Smooth muscle cell (in vitro differentiated cells): ENCODE results near the gene PILRB. TPM values are rescaled to one million over a fixed set of nuclear protein-coding genes. Genes with fewer than 3 reads are reported as not detected.

Experiments used
- DNase-seq: peaks from one replicate; lab custom pipeline; 2025; ENCODE audit not compliant: unreplicated experiment; lab: John Stamatoyannopoulos, UW
- H2AFZ ChIP-seq: fragments of 200-600 bp; sonication (generic); 2 replicates; pipeline ENCODE4 v1.6.0; 2016; ENCODE audit warnings: antibody characterized with exemption, low read depth, mild to moderate bottlenecking
- H3F3A ChIP-seq: fragments of 200-600 bp; sonication (generic); 2 replicates; pipeline ENCODE4 v1.6.0; 2017; ENCODE audit warnings: antibody characterized with exemption, low read depth
- H3K27ac ChIP-seq: fragments of 200-600 bp; sonication (generic); 2 replicates; pipeline ENCODE4 v1.5.1; 2016; ENCODE audit warnings: low read depth, mild to moderate bottlenecking
- H3K27me3 ChIP-seq: fragments of 200-600 bp; sonication (generic); 2 replicates; pipeline ENCODE4 v1.6.1; 2016; ENCODE audit warnings: low read depth, mild to moderate bottlenecking
- H3K36me3 ChIP-seq: fragments of 200-600 bp; sonication (generic); 2 replicates; pipeline ENCODE4 v1.5.1; 2016; ENCODE audit warnings: low read depth
- H3K4me1 ChIP-seq: fragments of 200-600 bp; sonication (generic); 2 replicates; pipeline ENCODE4 v1.5.1; 2016; ENCODE audit warnings: low read depth
- H3K4me2 ChIP-seq: fragments of 200-600 bp; sonication (generic); 2 replicates; pipeline ENCODE4 v1.6.0; 2016; ENCODE audit warnings: mild to moderate bottlenecking
- H3K4me3 ChIP-seq: fragments of 200-600 bp; sonication (generic); 2 replicates; pipeline ENCODE4 v1.5.1; 2016; ENCODE audit warnings: mild to moderate bottlenecking
- H3K79me2 ChIP-seq: fragments of 200-600 bp; sonication (generic); 2 replicates; pipeline ENCODE4 v1.6.0; 2016; ENCODE audit warnings: low read depth, mild to moderate bottlenecking
- H3K9ac ChIP-seq: fragments of 200-600 bp; sonication (generic); 2 replicates; pipeline ENCODE4 v1.6.0; 2016; ENCODE audit warnings: low read depth
- H3K9me3 ChIP-seq: fragments of 200-600 bp; sonication (generic); replicated peaks from 2 replicates; pipeline ENCODE4 v1.5.1; 2016; ENCODE audit warnings: low read depth
- H4K20me1 ChIP-seq: fragments of 200-600 bp; sonication (generic); 2 replicates; pipeline ENCODE4 v1.6.0; 2016; ENCODE audit warnings: low read depth
- WGBS: methylation state at CpG from one replicate; pipeline ENCODE4 v1.1.7; 2016; ENCODE audit warnings: low lambda C conversion rate; 5-methylcytosine and 5-hydroxymethylcytosine counted together
- polyA plus RNA-seq: library from polyadenylated mRNA; unstranded; fragments of >200 nt; fragmentation: Nextera tagmentation; extraction: Ambion mirVana; gene quantifications from 2 replicates; pipeline ENCODE4 v1.2.1, GENCODE V29; 2016
- total RNA-seq: library from RNA; depleted of rRNA; stranded (reverse); fragments of >200 nt; gene quantifications from 2 replicates; pipeline ENCODE4 v1.2.3, GENCODE V29; 2014
- TF ChIP-seq, protein P1 (sequence below): fragments of 200-600 bp; sonication (generic); IDR thresholded peaks from 2 replicates; pipeline ENCODE4 v1.5.1; 2017; ENCODE audit warnings: borderline replicate concordance, mild to moderate bottlenecking, antibody characterized with exemption; ENCODE audit not compliant: insufficient read depth, poor library complexity, severe bottlenecking

Gene PILRB
- total and polyA plus RNA-seq, 2 experiments from 2014 or later: 10.1 to 12.0 TPM

DNA sequence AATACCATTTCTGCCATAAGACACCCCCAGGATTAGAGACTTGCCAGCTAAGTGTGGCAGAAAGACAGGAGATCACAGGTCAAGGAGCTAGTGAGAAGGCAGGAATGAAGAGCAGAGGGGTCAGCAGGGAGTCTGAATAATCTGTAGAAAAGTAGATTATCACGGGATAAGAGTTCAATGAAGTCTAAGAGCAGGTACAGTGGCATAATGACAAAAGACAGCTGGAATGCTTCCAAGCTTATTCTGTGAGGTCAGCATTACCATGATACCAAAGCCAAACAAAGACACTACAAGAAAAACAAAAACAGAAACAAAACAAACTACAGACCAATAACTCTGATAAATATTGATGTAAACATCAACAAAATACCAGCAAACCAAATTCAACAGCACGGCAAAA lies 36.2 kb downstream of the PILRB start:
- no peak overlapping the region for H3K9ac ChIP-seq
- H3F3A ChIP-seq: no peaks in the 10 kb centered on the region
- H3K36me3 ChIP-seq: no peaks in the 10 kb centered on the region
- H4K20me1 ChIP-seq: no peaks in the 10 kb centered on the region
- H3K27me3 ChIP-seq: peaks cover 17% of the 10 kb centered on the region
- H3K27ac ChIP-seq: no peak overlapping the region
- H3K4me2 ChIP-seq: no peak overlapping the region
- 87% methylated on average over 2 of the region's 2 CpGs for WGBS
- H3K4me3 ChIP-seq: no peak overlapping the region
- H3K9me3 ChIP-seq: no peaks in the 10 kb centered on the region
- no peak for DNase-seq
- no peaks in the 10 kb centered on the region for H3K4me1 ChIP-seq
- no peaks in the 10 kb centered on the region for H3K79me2 ChIP-seq
- H2AFZ ChIP-seq: no peak overlapping the region
- TF ChIP-seq, protein P1, sequence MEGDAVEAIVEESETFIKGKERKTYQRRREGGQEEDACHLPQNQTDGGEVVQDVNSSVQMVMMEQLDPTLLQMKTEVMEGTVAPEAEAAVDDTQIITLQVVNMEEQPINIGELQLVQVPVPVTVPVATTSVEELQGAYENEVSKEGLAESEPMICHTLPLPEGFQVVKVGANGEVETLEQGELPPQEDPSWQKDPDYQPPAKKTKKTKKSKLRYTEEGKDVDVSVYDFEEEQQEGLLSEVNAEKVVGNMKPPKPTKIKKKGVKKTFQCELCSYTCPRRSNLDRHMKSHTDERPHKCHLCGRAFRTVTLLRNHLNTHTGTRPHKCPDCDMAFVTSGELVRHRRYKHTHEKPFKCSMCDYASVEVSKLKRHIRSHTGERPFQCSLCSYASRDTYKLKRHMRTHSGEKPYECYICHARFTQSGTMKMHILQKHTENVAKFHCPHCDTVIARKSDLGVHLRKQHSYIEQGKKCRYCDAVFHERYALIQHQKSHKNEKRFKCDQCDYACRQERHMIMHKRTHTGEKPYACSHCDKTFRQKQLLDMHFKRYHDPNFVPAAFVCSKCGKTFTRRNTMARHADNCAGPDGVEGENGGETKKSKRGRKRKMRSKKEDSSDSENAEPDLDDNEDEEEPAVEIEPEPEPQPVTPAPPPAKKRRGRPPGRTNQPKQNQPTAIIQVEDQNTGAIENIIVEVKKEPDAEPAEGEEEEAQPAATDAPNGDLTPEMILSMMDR: no peak

DNA sequence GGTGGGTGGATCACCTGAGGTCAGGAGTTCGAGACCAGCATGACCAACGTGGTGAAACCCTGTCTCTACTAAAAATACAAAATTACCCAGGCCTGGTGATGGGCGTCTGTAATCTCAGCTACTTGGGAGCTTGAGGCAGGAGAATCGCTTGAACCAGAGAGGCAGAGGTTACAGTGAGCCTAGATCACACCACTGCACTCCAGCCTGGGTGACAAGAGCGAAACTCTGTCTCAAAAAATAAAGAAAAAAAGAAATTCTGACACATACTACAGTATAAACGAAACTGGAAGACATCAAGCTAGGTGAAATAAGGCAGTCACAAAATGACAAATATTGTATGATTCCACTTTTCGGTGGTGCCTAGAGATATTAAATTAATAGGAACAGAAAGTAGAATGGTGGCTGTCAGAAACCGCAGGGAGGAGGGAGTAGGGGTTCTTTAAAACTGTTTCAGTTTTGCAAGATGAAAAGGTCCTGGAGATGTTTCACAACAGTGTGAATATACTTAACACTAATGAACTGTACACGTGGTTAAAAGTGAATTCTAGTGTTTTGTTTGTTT lies 38.6 kb downstream of the PILRB start:
- H3K27me3 ChIP-seq: peaks cover 14% of the 10 kb centered on the region
- TF ChIP-seq, protein P1: no peak
- H3K27ac ChIP-seq: no peak overlapping the region
- no peaks in the 10 kb centered on the region for H3K4me1 ChIP-seq
- 83% methylated on average over 9 of the region's 9 CpGs for WGBS
- H3F3A ChIP-seq: no peaks in the 10 kb centered on the region
- H3K9me3 ChIP-seq: no peaks in the 10 kb centered on the region
- no peaks in the 10 kb centered on the region for H3K79me2 ChIP-seq
- H3K9ac ChIP-seq: no peak overlapping the region
- no peaks in the 10 kb centered on the region for H3K36me3 ChIP-seq
- no peak overlapping the region for H3K4me3 ChIP-seq
- no peak for DNase-seq
- no peaks in the 10 kb centered on the region for H4K20me1 ChIP-seq
- H2AFZ ChIP-seq: no peak overlapping the region
- H3K4me2 ChIP-seq: no peak overlapping the region

DNA sequence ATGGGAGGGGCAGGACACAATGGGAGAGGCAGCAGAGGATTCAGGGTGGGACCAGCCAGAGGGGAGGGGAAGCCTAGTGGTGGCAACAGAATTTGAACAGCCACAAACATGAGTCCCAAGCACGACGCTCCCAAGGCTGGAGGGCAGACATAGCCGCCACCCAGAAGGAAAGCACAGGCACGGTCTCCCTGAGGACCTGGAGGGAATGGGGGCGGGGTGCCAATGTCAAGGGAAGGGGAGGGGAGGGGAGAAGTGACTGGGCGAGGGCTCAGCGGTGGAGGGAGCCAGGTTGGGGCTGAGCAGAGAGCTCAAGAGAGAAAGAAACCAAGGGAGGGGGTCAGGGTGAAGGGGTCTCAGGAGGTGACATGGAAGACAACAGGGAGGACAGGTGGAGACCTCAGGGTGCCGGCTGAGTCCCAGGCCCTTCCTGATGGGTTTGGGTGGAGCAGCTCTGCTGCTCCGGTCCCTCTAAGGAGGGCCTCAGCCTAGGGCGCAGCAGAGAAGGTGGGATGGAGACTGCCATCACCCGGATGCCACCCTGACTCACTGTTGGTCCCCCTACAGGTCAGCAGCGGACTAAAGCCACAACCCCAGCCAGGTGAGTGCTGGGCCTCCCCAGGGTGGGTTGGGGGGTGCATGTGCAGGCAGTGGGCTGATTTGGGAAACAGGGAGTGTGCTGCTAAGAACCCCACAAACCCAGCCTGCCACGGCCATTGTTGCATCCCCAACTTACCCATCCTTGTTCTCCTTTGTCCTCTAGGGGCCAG lies 39.6 kb downstream of the PILRB start:
- no peaks in the 10 kb centered on the region for H4K20me1 ChIP-seq
- H3K4me1 ChIP-seq: no peaks in the 10 kb centered on the region
- DNase-seq: no peak
- no peaks in the 10 kb centered on the region for H3K9me3 ChIP-seq
- no peak overlapping the region for H2AFZ ChIP-seq
- WGBS: 72% methylated on average over 8 of the region's 13 CpGs
- H3K79me2 ChIP-seq: no peaks in the 10 kb centered on the region
- no peak overlapping the region for H3K9ac ChIP-seq
- no peak overlapping the region for H3K4me2 ChIP-seq
- no peak overlapping the region for H3K4me3 ChIP-seq
- no peaks in the 10 kb centered on the region for H3F3A ChIP-seq
- TF ChIP-seq, protein P1: no peak
- H3K36me3 ChIP-seq: no peaks in the 10 kb centered on the region
- H3K27me3 ChIP-seq: peaks cover 14% of the 10 kb centered on the region
- H3K27ac ChIP-seq: no peak overlapping the region
